Measurements from ENCODE around the gene ZNF529.

The ZNF529 gene

DNA sequence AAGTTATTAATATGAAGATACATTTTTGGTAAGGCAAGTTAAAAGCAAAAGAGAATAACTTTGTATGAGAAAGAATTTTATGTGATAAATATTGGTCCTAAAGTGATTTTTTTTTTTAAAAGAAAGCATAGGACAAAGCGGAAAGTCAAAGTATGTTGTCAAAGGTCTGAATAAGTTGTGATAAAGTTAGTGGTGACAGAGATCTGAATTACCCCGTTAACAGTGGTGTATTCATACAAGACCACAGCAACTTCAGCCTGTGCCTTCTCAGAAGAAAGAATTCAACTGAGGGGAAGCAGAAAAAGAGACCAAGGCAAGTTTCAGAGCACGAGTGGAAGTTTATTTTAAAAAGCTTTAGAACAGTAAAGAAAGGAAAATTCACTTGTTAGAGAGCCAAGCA is 64.8 kb downstream of the ZNF529 start:
- TF ChIP-seq, protein P1, sequence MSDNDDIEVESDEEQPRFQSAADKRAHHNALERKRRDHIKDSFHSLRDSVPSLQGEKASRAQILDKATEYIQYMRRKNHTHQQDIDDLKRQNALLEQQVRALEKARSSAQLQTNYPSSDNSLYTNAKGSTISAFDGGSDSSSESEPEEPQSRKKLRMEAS (IDR thresholded peaks at IDR 0.05): no peak

DNA sequence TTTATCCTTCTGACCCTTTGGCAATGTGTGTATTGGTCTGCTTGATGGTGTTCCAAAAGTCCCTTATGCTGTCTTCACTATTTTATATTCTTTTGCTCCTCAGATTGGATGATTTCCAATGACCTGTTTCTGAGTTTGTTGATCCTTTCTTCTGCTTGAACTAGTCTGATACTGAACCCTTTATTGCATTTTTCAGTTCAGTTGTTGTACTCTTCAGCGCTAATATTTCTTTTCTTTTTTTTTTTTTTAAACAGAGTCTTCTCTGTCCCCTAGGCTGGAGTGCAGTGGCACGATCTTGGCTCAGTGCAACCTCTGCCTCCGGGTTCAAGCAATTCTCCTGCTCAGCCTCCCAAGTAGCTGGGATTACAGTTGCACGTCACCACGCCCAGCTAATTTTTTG is 71.1 kb downstream of the ZNF529 start:
- no peak for TF ChIP-seq RAD21 (IDR thresholded peaks at IDR 0.05; ENCODE audit: low read depth)
- no peak for TF ChIP-seq TAF1 (IDR thresholded peaks at IDR 0.05; ENCODE audit: low read depth)
- TF ChIP-seq NFIC (IDR thresholded peaks at IDR 0.05): no peak
- no peak for TF ChIP-seq CEBPB (IDR thresholded peaks at IDR 0.05)
- TF ChIP-seq CREB1 (IDR thresholded peaks at IDR 0.05; ENCODE audit: low read depth): no peak
- TF ChIP-seq, protein P2, sequence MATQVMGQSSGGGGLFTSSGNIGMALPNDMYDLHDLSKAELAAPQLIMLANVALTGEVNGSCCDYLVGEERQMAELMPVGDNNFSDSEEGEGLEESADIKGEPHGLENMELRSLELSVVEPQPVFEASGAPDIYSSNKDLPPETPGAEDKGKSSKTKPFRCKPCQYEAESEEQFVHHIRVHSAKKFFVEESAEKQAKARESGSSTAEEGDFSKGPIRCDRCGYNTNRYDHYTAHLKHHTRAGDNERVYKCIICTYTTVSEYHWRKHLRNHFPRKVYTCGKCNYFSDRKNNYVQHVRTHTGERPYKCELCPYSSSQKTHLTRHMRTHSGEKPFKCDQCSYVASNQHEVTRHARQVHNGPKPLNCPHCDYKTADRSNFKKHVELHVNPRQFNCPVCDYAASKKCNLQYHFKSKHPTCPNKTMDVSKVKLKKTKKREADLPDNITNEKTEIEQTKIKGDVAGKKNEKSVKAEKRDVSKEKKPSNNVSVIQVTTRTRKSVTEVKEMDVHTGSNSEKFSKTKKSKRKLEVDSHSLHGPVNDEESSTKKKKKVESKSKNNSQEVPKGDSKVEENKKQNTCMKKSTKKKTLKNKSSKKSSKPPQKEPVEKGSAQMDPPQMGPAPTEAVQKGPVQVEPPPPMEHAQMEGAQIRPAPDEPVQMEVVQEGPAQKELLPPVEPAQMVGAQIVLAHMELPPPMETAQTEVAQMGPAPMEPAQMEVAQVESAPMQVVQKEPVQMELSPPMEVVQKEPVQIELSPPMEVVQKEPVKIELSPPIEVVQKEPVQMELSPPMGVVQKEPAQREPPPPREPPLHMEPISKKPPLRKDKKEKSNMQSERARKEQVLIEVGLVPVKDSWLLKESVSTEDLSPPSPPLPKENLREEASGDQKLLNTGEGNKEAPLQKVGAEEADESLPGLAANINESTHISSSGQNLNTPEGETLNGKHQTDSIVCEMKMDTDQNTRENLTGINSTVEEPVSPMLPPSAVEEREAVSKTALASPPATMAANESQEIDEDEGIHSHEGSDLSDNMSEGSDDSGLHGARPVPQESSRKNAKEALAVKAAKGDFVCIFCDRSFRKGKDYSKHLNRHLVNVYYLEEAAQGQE (IDR thresholded peaks at IDR 0.05; ENCODE audit: low read depth): no peak
- no peak for TF ChIP-seq EGR1 (IDR thresholded peaks at IDR 0.05)
- no peak for TF ChIP-seq TEAD4 (IDR thresholded peaks at IDR 0.05)
- no peak for TF ChIP-seq FOXM1 (IDR thresholded peaks at IDR 0.05; ENCODE audit: borderline replicate concordance, low read depth)
- TF ChIP-seq, protein P3, sequence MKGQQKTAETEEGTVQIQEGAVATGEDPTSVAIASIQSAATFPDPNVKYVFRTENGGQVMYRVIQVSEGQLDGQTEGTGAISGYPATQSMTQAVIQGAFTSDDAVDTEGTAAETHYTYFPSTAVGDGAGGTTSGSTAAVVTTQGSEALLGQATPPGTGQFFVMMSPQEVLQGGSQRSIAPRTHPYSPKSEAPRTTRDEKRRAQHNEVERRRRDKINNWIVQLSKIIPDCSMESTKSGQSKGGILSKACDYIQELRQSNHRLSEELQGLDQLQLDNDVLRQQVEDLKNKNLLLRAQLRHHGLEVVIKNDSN (IDR thresholded peaks at IDR 0.05): no peak
- TF ChIP-seq, protein P1 (IDR thresholded peaks at IDR 0.05): no peak
- no peak for TF ChIP-seq YY1 (IDR thresholded peaks at IDR 0.05; ENCODE audit: low read depth)
- TF ChIP-seq EP300 (IDR thresholded peaks at IDR 0.05; ENCODE audit: borderline replicate concordance): no peak
- TF ChIP-seq TCF12 (IDR thresholded peaks at IDR 0.05; ENCODE audit: low read depth): no peak
- no peak for TF ChIP-seq ZBTB7A (IDR thresholded peaks at IDR 0.05; ENCODE audit: low read depth)

DNA sequence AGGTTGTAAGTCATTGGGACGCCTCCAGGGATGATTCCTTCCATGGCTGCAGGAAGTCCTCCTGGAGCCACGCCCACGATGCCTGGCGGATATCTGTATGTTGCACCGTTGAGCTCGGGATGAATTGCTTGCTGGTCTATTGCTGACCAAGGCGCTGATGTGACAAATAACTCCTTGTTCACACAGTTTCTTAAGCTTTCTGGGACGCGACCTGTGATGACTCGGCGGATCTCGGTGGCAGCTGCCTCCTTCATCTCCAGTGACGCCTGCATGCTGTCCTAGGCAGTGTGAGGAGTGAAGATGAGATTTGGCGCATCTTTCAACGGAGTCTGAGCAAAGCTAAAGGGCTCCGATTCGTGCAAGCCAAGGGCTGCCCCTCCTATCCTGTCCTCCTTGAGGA is 76.1 kb downstream of the ZNF529 start:
- no peak for TF ChIP-seq CREB1 (IDR thresholded peaks at IDR 0.05; ENCODE audit: low read depth)
- no peak for TF ChIP-seq TEAD4 (IDR thresholded peaks at IDR 0.05)
- no peak for TF ChIP-seq NFIC (IDR thresholded peaks at IDR 0.05)
- no peak for TF ChIP-seq CEBPB (IDR thresholded peaks at IDR 0.05)
- TF ChIP-seq EGR1 (IDR thresholded peaks at IDR 0.05): no peak
- no peak for TF ChIP-seq EP300 (IDR thresholded peaks at IDR 0.05; ENCODE audit: borderline replicate concordance)
- TF ChIP-seq YY1 (IDR thresholded peaks at IDR 0.05; ENCODE audit: low read depth): no peak
- TF ChIP-seq TAF1 (IDR thresholded peaks at IDR 0.05; ENCODE audit: low read depth): no peak
- TF ChIP-seq RAD21 (IDR thresholded peaks at IDR 0.05; ENCODE audit: low read depth): no peak
- TF ChIP-seq, protein P2 (IDR thresholded peaks at IDR 0.05; ENCODE audit: low read depth): no peak
- TF ChIP-seq, protein P1 (IDR thresholded peaks at IDR 0.05): no peak
- no peak for TF ChIP-seq FOXM1 (IDR thresholded peaks at IDR 0.05; ENCODE audit: borderline replicate concordance, low read depth)
- TF ChIP-seq ZBTB7A (IDR thresholded peaks at IDR 0.05; ENCODE audit: low read depth): no peak
- TF ChIP-seq, protein P3 (IDR thresholded peaks at IDR 0.05): no peak
- no peak for TF ChIP-seq TCF12 (IDR thresholded peaks at IDR 0.05; ENCODE audit: low read depth)

All from Ishikawa (cell line).